AG20443 (cell line): ENCODE measurements around the gene TDRD9.
"Not testable (repeated sequence)": the region's sequence is repeated elsewhere in the genome, so short reads cannot be mapped to it uniquely, and the experiment has no call there.

Experiments used
- DNase-seq: peaks from one replicate; pipeline ENCODE4 v3.0.0; 2012; ENCODE audit warnings: low spot score, mixed read lengths

Gene TDRD9

GRCh38 chr14:103928011-103928890 lies at the start of gene TDRD9:
Gene TDRD9 (plus strand): TSS chr14:103928456. CDS start chr14:103928510, 54 bp downstream.
- no peak for DNase-seq

GRCh38 chr14:103879118-103879569 lies 49.1 kb upstream of the TDRD9 start:
- DNase-seq: no peak

- DNase-seq: peak; percentile 76
Observed at GRCh38 chr14:103879570-103880347, 48.5 kb upstream of the TDRD9 start.

GRCh38 chr14:103880348-103881267 lies 47.6 kb upstream of the TDRD9 start:
- peak; percentile 91 for DNase-seq

GRCh38 chr14:103881268-103882201 lies 46.7 kb upstream of the TDRD9 start:
- no peak for DNase-seq

- DNase-seq: no peak
Observed at GRCh38 chr14:103882503-103883262, 45.6 kb upstream of the TDRD9 start.

GRCh38 chr14:103883263-103883523 lies 45.1 kb upstream of the TDRD9 start:
- no peak for DNase-seq

GRCh38 chr14:103884854-103885253 lies 43.4 kb upstream of the TDRD9 start:
- DNase-seq: no peak

GRCh38 chr14:103885509-103885932 lies 42.7 kb upstream of the TDRD9 start:
- DNase-seq: no peak

GRCh38 chr14:103886304-103887169 lies 41.7 kb upstream of the TDRD9 start:
- no peak for DNase-seq

- DNase-seq: no peak
Observed at GRCh38 chr14:103887170-103887501, 41.1 kb upstream of the TDRD9 start.

GRCh38 chr14:103887557-103888115 lies 40.6 kb upstream of the TDRD9 start:
- DNase-seq: no peak

- DNase-seq: not testable (repeated sequence)
Observed at GRCh38 chr14:103889002-103889312, 39.3 kb upstream of the TDRD9 start.

- DNase-seq: peak; percentile 65
Observed at GRCh38 chr14:103889313-103890051, 38.8 kb upstream of the TDRD9 start.

- no peak for DNase-seq
Observed at GRCh38 chr14:103890052-103890371, 38.2 kb upstream of the TDRD9 start.

- DNase-seq: no peak
Observed at GRCh38 chr14:103890821-103891666, 37.2 kb upstream of the TDRD9 start.

- DNase-seq: no peak
Observed at GRCh38 chr14:103891667-103892215, 36.5 kb upstream of the TDRD9 start.
